Measurements from ENCODE around the gene DEFB114. TPM values are rescaled to one million over a fixed set of nuclear protein-coding genes. Genes with fewer than 3 reads are reported as not detected.
"Not testable (repeated sequence)": the region's sequence is repeated elsewhere in the genome, so short reads cannot be mapped to it uniquely, and the experiment has no call there.

DEFB114 gene
- total and polyA plus RNA-seq, 5 donors from 2014 or later, result not detected

DNA sequence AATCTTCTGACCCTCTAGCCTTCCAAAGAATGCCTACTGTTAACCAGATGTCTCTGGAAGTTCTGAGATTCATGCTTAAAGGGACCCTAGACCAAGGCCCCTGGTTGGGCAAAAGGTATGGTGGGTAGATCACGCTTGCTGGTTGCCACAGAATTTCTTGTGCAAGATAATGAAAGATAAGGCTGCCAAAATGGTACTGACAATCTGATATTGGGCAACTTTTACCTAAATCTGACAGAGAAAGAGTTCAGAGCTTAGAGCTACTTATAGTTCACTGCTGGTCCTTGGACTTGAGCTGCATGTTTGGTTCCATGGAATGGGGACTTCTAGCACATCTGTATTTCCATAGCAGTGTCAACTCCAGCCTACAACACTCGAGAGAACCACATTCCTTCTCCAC, 12.0 kb downstream of the DEFB114 start:
- peaks cover 0 to 14% (median 5%) of the 10 kb centered on the region in 7 donors for H3K9me3 Mint-ChIP-seq
- H3K27ac ChIP-seq (ENCODE audit: insufficient read depth, low read length, poor library complexity, severe bottlenecking), result no peak overlapping the region
- no peaks in the 10 kb centered on the region for H3K4me1 Mint-ChIP-seq
- no peak overlapping the region for H3K4me3 ChIP-seq (ENCODE audit: low read depth, low read length)
- H3K27ac Mint-ChIP-seq, result no peak overlapping the region
- no peaks in the 10 kb centered on the region for H3K27me3 ChIP-seq (ENCODE audit: control insufficient read depth, insufficient read depth, low read length)
- no peaks in the 10 kb centered on the region for H3K9me3 ChIP-seq (ENCODE audit: control insufficient read depth in 2 of 2, low read length in 2 of 2)
- no peaks in the 10 kb centered on the region for H3K27me3 Mint-ChIP-seq
- no peaks in the 10 kb centered on the region for H3K36me3 Mint-ChIP-seq
- H3K4me1 ChIP-seq (ENCODE audit: control insufficient read depth, insufficient read depth, low read length, poor library complexity, severe bottlenecking), result no peaks in the 10 kb centered on the region
- DNase-seq (no peak), ATAC-seq (ENCODE audit: low read depth in 2 of 2) (no peak)
- H3K36me3 ChIP-seq (ENCODE audit: control insufficient read depth, insufficient read depth, low read length), result no peaks in the 10 kb centered on the region
- no peak overlapping the region for H3K4me3 Mint-ChIP-seq

DNA sequence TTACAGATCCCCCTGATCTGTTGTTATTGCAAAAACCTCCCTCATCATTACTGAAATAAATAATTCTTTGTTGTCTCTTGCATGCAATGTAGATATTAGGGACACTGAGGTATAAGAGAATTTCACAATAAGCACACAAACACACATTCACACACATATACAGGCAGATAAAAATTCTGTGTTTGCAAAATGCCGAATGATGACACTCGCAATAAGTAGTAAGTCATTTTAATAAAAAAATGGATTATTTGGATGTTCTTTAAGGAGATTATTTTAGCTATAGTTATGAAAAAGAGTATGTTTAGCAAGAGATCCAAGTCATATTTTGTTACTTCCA, 13.6 kb downstream of the DEFB114 start:
- Histone ChIP-seq H3K36me3 (ENCODE audit: control insufficient read depth, insufficient read depth, low read length) (no peaks in the 10 kb centered on the region), H3K27ac (ENCODE audit: insufficient read depth, low read length, poor library complexity, severe bottlenecking) (no peak overlapping the region), H3K9me3 (ENCODE audit: control insufficient read depth in 2 of 2, low read length in 2 of 2) (no peaks in the 10 kb centered on the region), H3K4me1 (ENCODE audit: control insufficient read depth, insufficient read depth, low read length, poor library complexity, severe bottlenecking) (no peaks in the 10 kb centered on the region), H3K4me3 (ENCODE audit: low read depth, low read length) (no peak overlapping the region), H3K27me3 (ENCODE audit: control insufficient read depth, insufficient read depth, low read length) (no peaks in the 10 kb centered on the region)
- peaks cover 0 to 11% (median 4%) of the 10 kb centered on the region in 7 donors for H3K9me3 Mint-ChIP-seq
- H3K36me3 Mint-ChIP-seq, result no peaks in the 10 kb centered on the region
- no peaks in the 10 kb centered on the region for H3K4me1 Mint-ChIP-seq
- ATAC-seq (ENCODE audit: low read depth in 2 of 2) (no peak), DNase-seq (no peak)
- no peak overlapping the region for H3K4me3 Mint-ChIP-seq
- H3K27ac Mint-ChIP-seq, result no peak overlapping the region
- no peaks in the 10 kb centered on the region for H3K27me3 Mint-ChIP-seq

DNA sequence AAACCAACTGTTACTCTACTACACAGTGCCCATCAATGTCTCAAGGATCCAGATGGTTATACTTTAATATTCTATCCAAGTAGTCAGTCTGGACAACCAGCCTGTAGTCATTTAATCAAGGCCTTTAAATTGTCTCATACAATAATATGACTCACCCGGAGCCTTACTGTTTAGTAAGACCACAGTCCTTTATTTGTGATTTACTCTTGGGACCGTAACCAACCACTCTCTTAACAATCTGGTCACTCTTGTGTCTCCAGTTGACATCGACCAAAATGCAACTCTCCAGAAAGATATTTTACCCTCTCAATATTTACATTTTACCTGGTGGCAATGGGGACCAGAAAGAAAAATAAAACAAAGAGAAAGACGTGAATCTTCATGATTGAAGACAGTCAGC, 14.9 kb downstream of the DEFB114 start:
- no peak overlapping the region for H3K4me3 ChIP-seq (ENCODE audit: low read depth, low read length)
- no peak overlapping the region for H3K27ac ChIP-seq (ENCODE audit: insufficient read depth, low read length, poor library complexity, severe bottlenecking)
- no peaks in the 10 kb centered on the region for H3K36me3 ChIP-seq (ENCODE audit: control insufficient read depth, insufficient read depth, low read length)
- Mint-ChIP-seq H3K4me3 (no peak overlapping the region), H3K4me1 (no peaks in the 10 kb centered on the region), H3K36me3 (no peaks in the 10 kb centered on the region), H3K9me3 (peaks cover 0 to 20% (median 4%) of the 10 kb centered on the region in 7 donors), H3K27me3 (no peaks in the 10 kb centered on the region), H3K27ac (no peak overlapping the region)
- no peaks in the 10 kb centered on the region for H3K27me3 ChIP-seq (ENCODE audit: control insufficient read depth, insufficient read depth, low read length)
- H3K4me1 ChIP-seq (ENCODE audit: control insufficient read depth, insufficient read depth, low read length, poor library complexity, severe bottlenecking), result no peaks in the 10 kb centered on the region
- DNase-seq (no peak), ATAC-seq (ENCODE audit: low read depth in 2 of 2) (no peak)
- no peaks in the 10 kb centered on the region for H3K9me3 ChIP-seq (ENCODE audit: control insufficient read depth in 2 of 2, low read length in 2 of 2)

DNA sequence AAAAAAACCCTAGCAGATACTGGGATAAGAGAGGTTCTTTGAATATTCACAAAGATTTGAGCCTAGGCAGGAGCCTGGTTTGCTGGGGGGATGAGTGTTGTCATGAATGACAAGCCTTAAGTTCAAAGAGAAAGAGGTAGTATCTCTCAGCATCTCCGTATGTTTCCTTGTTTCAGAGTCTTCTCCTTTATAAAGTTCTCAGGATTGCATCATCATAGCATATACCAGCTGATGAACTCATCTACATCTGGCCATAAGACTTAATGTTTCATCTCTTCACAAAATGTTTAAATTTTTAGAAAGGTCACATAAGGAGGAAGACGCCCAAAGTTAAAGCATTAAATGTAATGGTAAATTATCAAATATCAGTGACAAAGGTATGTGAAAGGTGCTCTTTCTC, 17.1 kb downstream of the DEFB114 start:
- Mint-ChIP-seq H3K27ac (no peak overlapping the region), H3K36me3 (no peaks in the 10 kb centered on the region), H3K27me3 (no peaks in the 10 kb centered on the region), H3K4me1 (no peaks in the 10 kb centered on the region), H3K4me3 (no peak overlapping the region), H3K9me3 (peaks cover 0 to 18% (median 2%) of the 10 kb centered on the region in 7 donors)
- Histone ChIP-seq H3K4me1 (ENCODE audit: control insufficient read depth, insufficient read depth, low read length, poor library complexity, severe bottlenecking) (no peaks in the 10 kb centered on the region), H3K4me3 (ENCODE audit: low read depth, low read length) (no peak overlapping the region), H3K36me3 (ENCODE audit: control insufficient read depth, insufficient read depth, low read length) (no peaks in the 10 kb centered on the region), H3K27me3 (ENCODE audit: control insufficient read depth, insufficient read depth, low read length) (no peaks in the 10 kb centered on the region), H3K9me3 (ENCODE audit: control insufficient read depth in 2 of 2, low read length in 2 of 2) (peaks cover 0 to 2% of the 10 kb centered on the region in 2 experiments), H3K27ac (ENCODE audit: insufficient read depth, low read length, poor library complexity, severe bottlenecking) (no peak overlapping the region)
- DNase-seq, result no peak
- ATAC-seq (ENCODE audit: low read depth in 2 of 2), result no peak

DNA sequence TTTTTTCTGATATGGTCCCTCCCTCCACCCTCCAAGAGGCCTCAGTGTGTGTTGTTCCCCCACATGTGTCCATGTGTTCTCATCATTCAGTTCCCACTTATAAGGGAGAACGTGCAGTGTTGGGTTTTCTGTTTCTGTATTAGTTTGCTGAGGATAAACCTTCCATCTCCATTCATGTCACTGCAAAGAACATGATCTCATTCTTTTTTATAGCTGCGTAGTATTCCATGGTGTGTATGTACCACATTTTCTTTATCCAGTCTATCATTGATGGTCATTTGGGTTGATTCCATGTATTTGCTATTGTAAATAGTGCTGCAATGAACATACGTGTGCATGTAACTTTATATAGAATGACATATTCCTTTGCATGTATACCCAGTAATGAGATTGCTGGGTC, 19.9 kb downstream of the DEFB114 start:
- not testable (repeated sequence) for H3K27ac ChIP-seq (ENCODE audit: insufficient read depth, low read length, poor library complexity, severe bottlenecking); H3K27me3 Mint-ChIP-seq; ATAC-seq (ENCODE audit: low read depth in 2 of 2); H3K36me3 Mint-ChIP-seq; H3K4me3 Mint-ChIP-seq; H3K4me1 ChIP-seq (ENCODE audit: control insufficient read depth, insufficient read depth, low read length, poor library complexity, severe bottlenecking); H3K9me3 ChIP-seq (ENCODE audit: control insufficient read depth in 2 of 2, low read length in 2 of 2); H3K4me3 ChIP-seq (ENCODE audit: low read depth, low read length); H3K27ac Mint-ChIP-seq; H3K36me3 ChIP-seq (ENCODE audit: control insufficient read depth, insufficient read depth, low read length); H3K27me3 ChIP-seq (ENCODE audit: control insufficient read depth, insufficient read depth, low read length); H3K4me1 Mint-ChIP-seq; DNase-seq
- peaks cover 0 to 28% (median 2%) of the 10 kb centered on the region in 7 donors for H3K9me3 Mint-ChIP-seq

DNA sequence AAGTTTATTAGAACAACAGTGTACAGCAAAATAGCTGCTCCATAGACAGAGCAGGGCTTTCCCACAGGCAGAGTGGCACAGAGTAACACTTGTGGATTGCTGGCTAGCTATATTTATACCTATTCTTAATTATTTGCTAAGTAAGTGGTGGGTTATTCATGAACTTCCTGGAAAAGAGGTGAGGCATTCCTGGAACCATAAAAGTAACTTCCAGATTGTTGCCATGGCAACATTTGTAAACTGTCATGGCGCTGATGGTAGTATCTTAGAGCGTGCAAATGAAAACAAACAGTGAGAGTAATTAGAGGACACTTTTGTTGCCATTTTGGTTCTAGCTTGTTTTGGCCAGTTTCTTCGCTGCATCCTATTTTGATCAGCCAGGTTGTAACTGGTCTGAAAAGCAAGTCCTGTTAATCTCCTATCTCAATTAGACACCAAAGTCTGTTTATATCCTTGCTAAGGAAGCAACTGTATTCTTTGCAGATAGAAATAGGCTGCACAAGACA, 23.9 kb downstream of the DEFB114 start:
- H3K4me3 Mint-ChIP-seq, result no peak overlapping the region
- H3K4me1 ChIP-seq (ENCODE audit: control insufficient read depth, insufficient read depth, low read length, poor library complexity, severe bottlenecking), result no peaks in the 10 kb centered on the region
- no peaks in the 10 kb centered on the region for H3K36me3 Mint-ChIP-seq
- no peak overlapping the region for H3K4me3 ChIP-seq (ENCODE audit: low read depth, low read length)
- DNase-seq, result no peak
- peaks cover 0 to 2% of the 10 kb centered on the region in 2 experiments for H3K9me3 ChIP-seq (ENCODE audit: control insufficient read depth in 2 of 2, low read length in 2 of 2)
- ATAC-seq (ENCODE audit: low read depth in 2 of 2), result no peak
- peaks cover 0 to 21% (median 2%) of the 10 kb centered on the region in 7 donors for H3K9me3 Mint-ChIP-seq
- H3K27ac ChIP-seq (ENCODE audit: insufficient read depth, low read length, poor library complexity, severe bottlenecking), result no peak overlapping the region
- no peaks in the 10 kb centered on the region for H3K36me3 ChIP-seq (ENCODE audit: control insufficient read depth, insufficient read depth, low read length)
- H3K27me3 ChIP-seq (ENCODE audit: control insufficient read depth, insufficient read depth, low read length), result no peaks in the 10 kb centered on the region
- no peaks in the 10 kb centered on the region for H3K27me3 Mint-ChIP-seq
- no peaks in the 10 kb centered on the region for H3K4me1 Mint-ChIP-seq
- H3K27ac Mint-ChIP-seq, result no peak overlapping the region

DNA sequence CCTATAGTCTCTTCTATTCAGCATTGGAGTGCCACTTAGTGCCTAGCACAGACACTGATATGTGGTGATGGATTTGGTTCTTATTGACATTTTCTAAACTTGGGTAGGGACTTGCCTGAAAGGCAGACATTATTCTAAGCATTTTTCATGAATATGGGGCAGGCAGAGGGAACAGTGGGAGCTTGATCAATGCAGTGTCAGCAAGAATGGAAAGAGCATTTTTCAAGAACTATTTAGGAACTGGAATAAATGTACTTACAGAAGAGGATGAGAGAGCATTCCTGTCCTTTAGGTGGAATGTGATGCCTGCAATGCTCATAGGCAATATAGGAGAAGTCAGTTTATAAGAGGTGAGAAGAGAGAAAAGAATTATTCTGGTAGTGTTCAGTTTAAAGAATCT, 26.2 kb downstream of the DEFB114 start:
- Histone ChIP-seq H3K4me1 (ENCODE audit: control insufficient read depth, insufficient read depth, low read length, poor library complexity, severe bottlenecking) (no peaks in the 10 kb centered on the region), H3K36me3 (ENCODE audit: control insufficient read depth, insufficient read depth, low read length) (no peaks in the 10 kb centered on the region), H3K4me3 (ENCODE audit: low read depth, low read length) (no peak overlapping the region), H3K27ac (ENCODE audit: insufficient read depth, low read length, poor library complexity, severe bottlenecking) (no peak overlapping the region), H3K27me3 (ENCODE audit: control insufficient read depth, insufficient read depth, low read length) (no peaks in the 10 kb centered on the region), H3K9me3 (ENCODE audit: control insufficient read depth in 2 of 2, low read length in 2 of 2) (no peaks in the 10 kb centered on the region)
- H3K36me3 Mint-ChIP-seq, result no peaks in the 10 kb centered on the region
- H3K4me3 Mint-ChIP-seq, result no peak overlapping the region
- no peaks in the 10 kb centered on the region for H3K4me1 Mint-ChIP-seq
- no peaks in the 10 kb centered on the region for H3K27me3 Mint-ChIP-seq
- ATAC-seq (ENCODE audit: low read depth in 2 of 2) (no peak), DNase-seq (no peak)
- peaks cover 0 to 10% (median 0%) of the 10 kb centered on the region in 7 donors for H3K9me3 Mint-ChIP-seq
- H3K27ac Mint-ChIP-seq, result no peak overlapping the region

DNA sequence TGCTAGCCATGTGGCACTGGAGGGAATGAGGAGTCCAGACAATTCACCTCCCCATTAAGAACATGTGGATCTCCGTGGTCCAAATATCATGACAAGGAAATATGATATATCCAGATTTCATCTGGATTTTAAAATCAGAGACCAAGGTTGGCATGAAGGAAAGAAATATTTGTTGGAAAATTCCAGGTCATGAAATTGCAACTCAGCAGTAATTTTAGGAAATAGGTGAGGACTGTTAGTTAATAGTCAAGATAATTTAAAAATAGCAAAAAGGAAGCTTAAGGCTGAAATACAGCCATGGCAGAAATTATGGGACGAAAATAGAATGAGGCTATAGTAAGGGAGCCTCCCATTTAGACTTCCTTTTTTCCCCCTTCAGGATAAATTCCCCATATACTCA, 26.9 kb downstream of the DEFB114 start:
- H3K4me1 ChIP-seq (ENCODE audit: control insufficient read depth, insufficient read depth, low read length, poor library complexity, severe bottlenecking), result no peaks in the 10 kb centered on the region
- no peak overlapping the region for H3K4me3 ChIP-seq (ENCODE audit: low read depth, low read length)
- H3K9me3 ChIP-seq (ENCODE audit: control insufficient read depth in 2 of 2, low read length in 2 of 2), result no peaks in the 10 kb centered on the region
- no peak overlapping the region for H3K4me3 Mint-ChIP-seq
- H3K36me3 ChIP-seq (ENCODE audit: control insufficient read depth, insufficient read depth, low read length), result no peaks in the 10 kb centered on the region
- H3K36me3 Mint-ChIP-seq, result no peaks in the 10 kb centered on the region
- ATAC-seq (ENCODE audit: low read depth in 2 of 2), result no peak
- H3K27me3 Mint-ChIP-seq, result no peaks in the 10 kb centered on the region
- no peak overlapping the region for H3K27ac ChIP-seq (ENCODE audit: insufficient read depth, low read length, poor library complexity, severe bottlenecking)
- no peaks in the 10 kb centered on the region for H3K4me1 Mint-ChIP-seq
- H3K9me3 Mint-ChIP-seq, result peaks cover 0 to 10% (median 0%) of the 10 kb centered on the region in 7 donors
- H3K27me3 ChIP-seq (ENCODE audit: control insufficient read depth, insufficient read depth, low read length), result no peaks in the 10 kb centered on the region
- H3K27ac Mint-ChIP-seq, result no peak overlapping the region
- DNase-seq, result no peak
